ENCODE measurements around the gene KIAA0319L.

DNA sequence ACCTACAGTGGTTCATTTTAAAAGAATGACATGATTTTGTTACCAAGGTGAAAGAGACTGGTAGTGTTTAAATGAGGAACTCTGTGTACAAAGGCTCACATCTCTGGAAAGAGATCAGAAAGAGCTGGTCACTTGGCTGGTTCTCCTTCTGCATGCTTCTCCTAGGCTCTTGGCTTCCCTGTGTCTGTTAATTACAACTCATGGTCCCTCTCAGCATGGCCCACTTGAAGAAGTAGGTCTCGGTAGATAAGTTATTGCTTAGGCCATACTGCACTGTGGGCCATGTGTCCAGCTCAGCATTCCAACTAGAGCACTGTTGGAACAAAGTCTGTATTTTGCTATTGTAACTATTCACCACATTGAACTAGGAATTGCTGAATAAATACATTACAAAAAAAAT, 91.1 kb downstream of the KIAA0319L start:
- TF ChIP-seq, protein P1, sequence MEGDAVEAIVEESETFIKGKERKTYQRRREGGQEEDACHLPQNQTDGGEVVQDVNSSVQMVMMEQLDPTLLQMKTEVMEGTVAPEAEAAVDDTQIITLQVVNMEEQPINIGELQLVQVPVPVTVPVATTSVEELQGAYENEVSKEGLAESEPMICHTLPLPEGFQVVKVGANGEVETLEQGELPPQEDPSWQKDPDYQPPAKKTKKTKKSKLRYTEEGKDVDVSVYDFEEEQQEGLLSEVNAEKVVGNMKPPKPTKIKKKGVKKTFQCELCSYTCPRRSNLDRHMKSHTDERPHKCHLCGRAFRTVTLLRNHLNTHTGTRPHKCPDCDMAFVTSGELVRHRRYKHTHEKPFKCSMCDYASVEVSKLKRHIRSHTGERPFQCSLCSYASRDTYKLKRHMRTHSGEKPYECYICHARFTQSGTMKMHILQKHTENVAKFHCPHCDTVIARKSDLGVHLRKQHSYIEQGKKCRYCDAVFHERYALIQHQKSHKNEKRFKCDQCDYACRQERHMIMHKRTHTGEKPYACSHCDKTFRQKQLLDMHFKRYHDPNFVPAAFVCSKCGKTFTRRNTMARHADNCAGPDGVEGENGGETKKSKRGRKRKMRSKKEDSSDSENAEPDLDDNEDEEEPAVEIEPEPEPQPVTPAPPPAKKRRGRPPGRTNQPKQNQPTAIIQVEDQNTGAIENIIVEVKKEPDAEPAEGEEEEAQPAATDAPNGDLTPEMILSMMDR (IDR thresholded peaks at IDR 0.05), result no peak
- TF ChIP-seq POLR2A (IDR thresholded peaks at IDR 0.05), result no peak
